ENCODE data around the gene CD68.

DNA sequence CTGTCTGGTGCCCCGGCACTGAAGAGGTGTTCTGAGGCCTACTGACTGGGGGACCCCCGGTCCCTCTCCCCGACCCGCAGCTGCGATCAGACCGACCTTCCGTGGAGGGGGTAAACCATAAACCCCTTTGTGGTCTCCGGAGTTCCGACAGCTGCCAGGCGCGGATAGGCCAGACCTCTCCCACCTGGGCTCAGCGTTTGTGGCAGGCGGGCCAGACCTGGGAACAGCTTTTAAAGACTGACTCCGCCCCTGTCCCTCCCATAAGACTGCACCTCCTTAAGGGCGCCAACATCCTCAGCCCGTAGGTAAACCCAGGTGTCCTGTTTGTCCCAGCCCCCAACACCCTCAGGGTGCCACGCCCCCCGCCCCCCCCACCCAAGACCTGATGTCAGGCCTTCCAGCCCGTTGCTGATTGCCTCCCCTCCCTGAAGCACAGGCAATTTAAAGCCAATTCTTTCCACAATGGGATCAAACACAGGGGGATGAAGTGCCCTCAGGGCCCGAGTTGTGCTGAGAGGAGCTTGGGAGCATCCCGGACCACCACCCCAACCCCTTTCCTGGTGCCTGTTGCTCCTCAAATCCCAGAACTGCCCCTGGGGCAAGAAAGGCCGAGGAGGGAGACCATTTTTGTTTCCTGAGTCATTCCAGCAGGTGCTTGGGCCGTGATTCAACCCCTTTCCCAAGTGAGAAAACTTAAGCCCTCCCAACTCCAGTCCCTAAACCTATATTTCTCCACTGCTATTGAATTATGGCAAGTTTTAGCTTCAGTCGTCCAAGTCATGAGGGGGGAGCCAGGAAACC is 10.7 kb downstream of the CD68 start, which contains the start of gene SOX15:
- TF ChIP-seq, protein P1, sequence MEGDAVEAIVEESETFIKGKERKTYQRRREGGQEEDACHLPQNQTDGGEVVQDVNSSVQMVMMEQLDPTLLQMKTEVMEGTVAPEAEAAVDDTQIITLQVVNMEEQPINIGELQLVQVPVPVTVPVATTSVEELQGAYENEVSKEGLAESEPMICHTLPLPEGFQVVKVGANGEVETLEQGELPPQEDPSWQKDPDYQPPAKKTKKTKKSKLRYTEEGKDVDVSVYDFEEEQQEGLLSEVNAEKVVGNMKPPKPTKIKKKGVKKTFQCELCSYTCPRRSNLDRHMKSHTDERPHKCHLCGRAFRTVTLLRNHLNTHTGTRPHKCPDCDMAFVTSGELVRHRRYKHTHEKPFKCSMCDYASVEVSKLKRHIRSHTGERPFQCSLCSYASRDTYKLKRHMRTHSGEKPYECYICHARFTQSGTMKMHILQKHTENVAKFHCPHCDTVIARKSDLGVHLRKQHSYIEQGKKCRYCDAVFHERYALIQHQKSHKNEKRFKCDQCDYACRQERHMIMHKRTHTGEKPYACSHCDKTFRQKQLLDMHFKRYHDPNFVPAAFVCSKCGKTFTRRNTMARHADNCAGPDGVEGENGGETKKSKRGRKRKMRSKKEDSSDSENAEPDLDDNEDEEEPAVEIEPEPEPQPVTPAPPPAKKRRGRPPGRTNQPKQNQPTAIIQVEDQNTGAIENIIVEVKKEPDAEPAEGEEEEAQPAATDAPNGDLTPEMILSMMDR (IDR thresholded peaks at IDR 0.05) = no peak
- no peak for TF ChIP-seq POLR2A (IDR thresholded peaks at IDR 0.05)
